GM10248 (cell line): ENCODE data around the gene PID1.

Experiments used
- CTCF ChIA-PET: fragments of 300-600 bp; sonication (Branson Sonifier 250); formaldehyde crosslinking; extraction: SDS; loops from one replicate; lab custom pipeline; 2021; ENCODE audit warnings: antibody characterized with exemption; lab: Yijun Ruan, JAX
- POLR2A ChIA-PET: fragments of 350-650 bp; sonication (Branson Sonifier 250); formaldehyde crosslinking; extraction: SDS; loops from one replicate; lab custom pipeline; 2020; ENCODE audit warnings: antibody characterized with exemption; lab: Yijun Ruan, JAX
- DNase-seq: peaks from one replicate; pipeline ENCODE4 v3.0.0; 2012; ENCODE audit errors: extremely low spot score
- TF ChIP-seq, protein P1 (sequence below): IDR thresholded peaks from 2 replicates; pipeline ENCODE4 v1.5.1; 2012; ENCODE audit warnings: mild to moderate bottlenecking, low read depth; ENCODE audit errors: extremely low read depth, missing control alignments, control extremely low read depth

The PID1 gene, protein sequence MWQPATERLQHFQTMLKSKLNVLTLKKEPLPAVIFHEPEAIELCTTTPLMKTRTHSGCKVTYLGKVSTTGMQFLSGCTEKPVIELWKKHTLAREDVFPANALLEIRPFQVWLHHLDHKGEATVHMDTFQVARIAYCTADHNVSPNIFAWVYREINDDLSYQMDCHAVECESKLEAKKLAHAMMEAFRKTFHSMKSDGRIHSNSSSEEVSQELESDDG

DNA sequence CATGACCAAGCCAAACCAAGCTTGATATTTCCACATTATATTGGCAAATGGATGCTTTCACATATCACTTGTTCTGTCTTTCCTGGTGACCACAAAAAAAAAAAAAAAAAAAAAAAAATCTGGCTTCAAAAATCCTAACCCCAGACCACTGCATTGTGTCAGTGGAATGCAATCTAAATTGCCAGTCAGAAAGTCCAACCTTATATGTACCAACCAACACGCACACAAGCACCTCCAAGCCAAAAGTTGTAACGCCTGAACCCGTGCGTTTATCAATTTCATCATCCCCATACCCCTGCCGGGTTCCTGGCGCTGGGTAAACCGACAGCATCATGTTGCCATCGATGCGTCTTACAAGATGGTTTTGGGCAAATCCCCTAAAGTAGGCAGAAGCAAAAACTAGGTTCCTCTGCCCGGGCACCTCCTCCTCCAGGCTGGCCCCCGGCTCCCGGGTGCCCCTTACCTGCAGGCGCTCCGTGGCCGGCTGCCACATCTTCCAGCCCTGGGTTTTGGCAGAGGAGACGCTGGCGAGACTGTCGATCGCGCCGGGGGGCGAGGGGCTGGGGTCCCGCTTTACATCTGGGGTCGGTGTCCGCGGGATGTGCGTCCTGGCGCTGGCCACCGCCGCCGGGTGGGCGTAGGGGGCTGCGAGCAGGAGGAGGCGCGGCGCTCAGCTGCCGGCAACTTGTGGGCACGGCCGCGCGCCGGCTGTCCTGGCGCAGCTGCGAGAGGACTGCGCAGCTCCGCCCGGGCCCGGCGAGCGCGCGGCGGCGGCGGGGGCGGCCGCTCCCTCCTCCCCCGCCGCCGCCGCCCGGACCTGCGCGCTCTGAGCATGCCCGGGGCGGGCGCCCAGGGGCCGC lies at the start of gene PID1:
Gene PID1, minus strand, starts transcription at position 737 of the 860 bp plus-strand sequence. Its CDS starts 244 bp downstream, at position 493.
- no peak for DNase-seq
- POLR2A ChIA-PET = interaction anchor here (0.7 kb wide), 1 partner anchor 47 kb away, joined by 9 read pairs; no protein-coding TSS in a partner anchor
- CTCF ChIA-PET = interaction anchor here (1.5 to 1.9 kb wide), 2 partner anchors 11 to 1380 kb away, joined by 3 to 6 read pairs; no protein-coding TSS in a partner anchor
- TF ChIP-seq, protein P1, sequence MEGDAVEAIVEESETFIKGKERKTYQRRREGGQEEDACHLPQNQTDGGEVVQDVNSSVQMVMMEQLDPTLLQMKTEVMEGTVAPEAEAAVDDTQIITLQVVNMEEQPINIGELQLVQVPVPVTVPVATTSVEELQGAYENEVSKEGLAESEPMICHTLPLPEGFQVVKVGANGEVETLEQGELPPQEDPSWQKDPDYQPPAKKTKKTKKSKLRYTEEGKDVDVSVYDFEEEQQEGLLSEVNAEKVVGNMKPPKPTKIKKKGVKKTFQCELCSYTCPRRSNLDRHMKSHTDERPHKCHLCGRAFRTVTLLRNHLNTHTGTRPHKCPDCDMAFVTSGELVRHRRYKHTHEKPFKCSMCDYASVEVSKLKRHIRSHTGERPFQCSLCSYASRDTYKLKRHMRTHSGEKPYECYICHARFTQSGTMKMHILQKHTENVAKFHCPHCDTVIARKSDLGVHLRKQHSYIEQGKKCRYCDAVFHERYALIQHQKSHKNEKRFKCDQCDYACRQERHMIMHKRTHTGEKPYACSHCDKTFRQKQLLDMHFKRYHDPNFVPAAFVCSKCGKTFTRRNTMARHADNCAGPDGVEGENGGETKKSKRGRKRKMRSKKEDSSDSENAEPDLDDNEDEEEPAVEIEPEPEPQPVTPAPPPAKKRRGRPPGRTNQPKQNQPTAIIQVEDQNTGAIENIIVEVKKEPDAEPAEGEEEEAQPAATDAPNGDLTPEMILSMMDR = no peak

DNA sequence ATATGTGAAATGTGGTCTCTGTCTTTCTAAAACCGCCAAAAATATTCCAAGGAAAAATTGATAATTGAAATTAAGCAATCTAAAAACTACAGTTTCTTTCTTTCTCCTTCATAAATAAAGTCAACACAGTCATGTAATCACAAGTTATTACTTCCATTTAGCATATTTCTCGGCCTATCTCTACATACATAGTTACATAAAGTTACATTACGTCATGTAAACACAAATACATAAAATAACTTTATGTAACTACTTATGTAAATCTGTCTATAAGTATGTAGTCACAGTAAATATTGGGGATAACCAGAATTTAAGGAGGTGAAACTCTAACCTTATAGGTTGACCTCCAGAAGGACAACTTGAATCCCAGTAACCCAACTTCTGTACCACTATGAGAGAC lies 48.5 kb upstream of the PID1 start:
- POLR2A ChIA-PET = no interaction called here

DNA sequence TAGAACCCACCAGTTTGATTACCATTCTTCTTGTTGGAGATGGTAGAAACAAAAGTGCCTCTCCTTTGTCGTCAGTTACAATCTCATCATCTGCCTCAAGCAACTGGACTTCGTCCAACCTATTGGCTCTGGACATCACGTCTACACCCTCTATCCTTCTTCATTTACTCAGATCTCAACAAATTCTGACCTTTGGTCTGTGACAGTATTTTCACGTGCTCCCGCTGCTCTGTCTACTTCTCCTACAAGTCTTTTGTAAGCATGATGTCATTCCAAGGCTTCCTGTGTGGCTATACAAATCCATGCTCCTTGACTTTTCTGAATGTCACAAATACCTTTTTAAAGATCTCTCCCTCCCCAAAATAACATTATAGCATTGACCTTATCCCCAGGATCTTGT lies 43.0 kb upstream of the PID1 start:
- CTCF ChIA-PET = no interaction called here
- TF ChIP-seq, protein P1 = no peak
- POLR2A ChIA-PET = no interaction called here
- no peak for DNase-seq

More for the DNA sequence above, 48.5 kb upstream of the PID1 start:
- TF ChIP-seq, protein P1 = no peak
- no peak for DNase-seq
- CTCF ChIA-PET = no interaction called here

DNA sequence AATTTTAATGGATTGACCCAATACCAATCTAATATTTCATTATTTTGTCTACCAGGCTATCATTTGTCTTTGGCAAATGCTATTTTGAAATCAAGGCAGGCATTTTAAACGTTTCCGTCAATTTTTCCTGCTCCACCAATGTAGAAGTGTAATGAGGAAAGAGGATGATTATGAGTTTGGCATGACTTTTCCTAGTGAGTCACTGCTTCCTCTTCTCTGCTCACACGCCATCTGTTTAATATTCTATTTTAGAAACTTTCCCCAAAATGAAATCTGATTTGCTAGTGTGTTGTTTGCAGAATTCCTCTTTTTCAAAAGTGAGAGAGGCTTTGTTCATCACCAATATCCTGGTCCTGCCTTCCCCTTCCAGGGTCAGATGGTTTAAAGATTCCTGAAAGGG lies 42.5 kb upstream of the PID1 start:
- CTCF ChIA-PET = no interaction called here
- TF ChIP-seq, protein P1 = no peak
- no peak for DNase-seq
- POLR2A ChIA-PET = no interaction called here

DNA sequence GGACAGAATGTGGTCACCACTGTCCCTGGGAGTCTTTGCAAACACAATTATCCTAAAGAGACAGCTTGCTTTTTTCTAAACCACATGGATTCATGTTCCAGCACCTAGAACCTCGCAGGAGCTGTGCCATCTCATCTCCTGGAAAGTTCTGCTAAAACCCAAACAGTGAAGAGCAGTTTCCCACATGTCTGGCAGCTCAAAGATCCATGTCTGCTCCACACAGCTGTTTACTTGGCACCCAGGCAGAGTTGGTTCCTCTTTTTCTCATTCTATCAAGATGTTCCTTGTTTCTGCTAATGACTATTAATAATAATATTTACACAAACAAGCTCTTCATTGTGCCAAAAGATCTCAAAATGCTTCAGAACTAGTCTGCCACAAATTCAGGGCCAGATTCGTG lies 30.1 kb upstream of the PID1 start:
- ChIA-PET POLR2A (no interaction called here), CTCF (no interaction called here)
- no peak for DNase-seq
- TF ChIP-seq, protein P1 = no peak

DNA sequence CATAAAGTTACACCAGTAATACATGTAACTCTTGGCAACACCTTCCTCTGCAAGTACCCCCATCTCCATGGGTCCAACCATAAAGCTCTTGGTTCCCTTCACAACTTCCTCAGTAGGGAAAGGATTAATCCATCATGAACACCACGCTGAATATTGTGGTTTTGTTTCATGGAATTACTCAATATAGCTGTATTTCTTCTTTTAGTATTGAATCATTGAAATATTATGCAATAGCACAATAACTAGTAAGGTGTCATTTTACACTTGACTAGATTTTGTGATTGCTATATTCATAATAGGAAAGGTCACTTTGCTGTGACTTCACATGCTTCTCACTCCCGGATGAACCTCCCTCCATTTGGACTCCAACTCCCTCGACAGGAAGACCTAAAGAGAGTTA lies 29.7 kb upstream of the PID1 start:
- CTCF ChIA-PET = interaction anchor here (1.1 kb wide), 1 partner anchor 83 kb away, joined by 3 read pairs; no protein-coding TSS in a partner anchor
- TF ChIP-seq, protein P1 = no peak
- no peak for DNase-seq
- POLR2A ChIA-PET = no interaction called here
